ENCODE results near the gene RNF25.

Gene RNF25

DNA sequence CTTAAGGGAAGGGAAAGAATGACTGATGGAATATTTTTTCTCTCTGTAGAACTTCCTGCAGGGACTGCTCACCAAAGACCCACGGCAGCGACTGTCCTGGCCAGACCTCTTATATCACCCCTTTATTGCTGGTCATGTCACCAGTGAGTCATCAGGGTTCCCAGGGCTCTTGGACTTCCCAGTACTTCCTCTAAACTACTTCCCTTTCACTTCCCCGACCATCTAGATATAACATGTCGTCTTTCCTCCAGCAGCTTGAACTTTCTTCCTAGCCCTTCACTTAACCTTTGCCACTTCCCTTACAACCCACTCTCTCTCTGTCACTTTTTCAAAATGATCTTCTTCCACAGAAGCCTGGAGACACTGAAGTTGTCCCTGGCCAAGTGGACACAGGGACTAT is 7.3 kb upstream of the RNF25 start:
- DNase-seq (ENCODE audit: low read depth, low spot score), result no peak

DNA sequence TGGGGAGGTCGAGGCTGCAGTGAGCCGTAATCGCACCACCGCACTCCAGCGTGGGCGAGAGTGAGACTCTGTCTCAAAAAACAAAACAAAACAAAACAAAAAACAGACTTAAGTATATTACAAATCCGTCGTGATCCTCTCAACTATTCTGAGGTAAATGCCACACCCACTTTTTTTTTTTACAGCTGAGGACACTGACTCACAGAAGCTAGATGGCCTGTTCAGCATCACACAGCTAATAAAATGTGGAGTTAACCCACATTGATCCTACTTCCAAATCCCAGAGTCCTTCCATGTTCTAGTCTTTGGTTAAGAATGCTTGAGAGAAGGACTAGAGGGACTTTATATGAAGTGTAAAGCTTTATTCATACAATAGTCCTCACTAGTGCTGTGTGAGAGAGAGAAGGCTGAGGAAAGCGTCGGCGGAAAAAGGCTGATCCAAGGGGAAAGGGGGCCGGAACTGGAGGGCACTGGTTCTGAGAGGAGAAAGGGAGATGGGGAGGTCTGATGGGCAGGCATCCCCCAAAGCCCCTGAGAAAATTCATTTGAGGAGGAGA is 627 bp downstream of the RNF25 start:
- no peak for DNase-seq (ENCODE audit: low read depth, low spot score)

DNA sequence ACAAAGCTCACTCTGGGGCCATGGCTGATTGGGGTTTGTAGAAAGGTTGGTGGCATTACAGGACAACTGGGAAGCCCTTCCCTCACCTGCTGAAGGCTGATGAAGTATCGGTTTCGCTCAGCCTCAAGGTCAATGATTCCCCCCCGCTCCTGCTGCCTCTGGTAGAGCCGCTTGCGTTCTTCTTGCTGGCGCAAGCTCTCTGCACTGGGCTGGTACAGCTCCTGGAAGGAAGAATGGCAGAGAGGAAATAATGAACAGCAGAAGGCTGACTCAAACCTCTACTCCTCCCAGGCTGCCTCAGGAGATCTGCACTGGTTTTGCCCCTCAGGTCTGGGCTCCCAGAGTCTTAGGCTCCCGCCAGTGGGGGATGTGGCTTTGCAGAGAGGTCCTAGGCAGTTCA is 7.1 kb downstream of the RNF25 start:
- no peak for DNase-seq (ENCODE audit: low read depth, low spot score)

DNA sequence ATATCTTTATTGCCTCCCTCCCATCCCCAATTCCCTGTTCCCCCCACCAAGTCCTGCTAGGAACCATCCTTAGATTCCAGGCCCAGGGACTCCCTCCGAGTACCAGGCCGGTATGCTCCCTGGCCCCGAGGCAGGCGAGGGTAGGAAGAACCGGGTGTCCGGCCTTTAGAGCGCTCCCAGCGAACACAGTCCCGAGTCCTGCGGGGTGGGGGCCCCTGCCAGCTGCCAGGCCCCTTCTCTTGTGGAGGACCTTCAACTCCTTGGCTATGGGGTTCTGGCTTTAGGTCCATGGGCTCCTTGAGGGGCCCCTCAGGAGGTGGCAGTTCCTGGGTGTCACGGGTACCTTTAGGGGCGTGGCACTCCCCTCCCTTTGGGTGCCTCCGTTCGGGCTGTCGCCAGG is 7.9 kb downstream of the RNF25 start:
- DNase-seq (ENCODE audit: low read depth, low spot score), result no peak

DNA sequence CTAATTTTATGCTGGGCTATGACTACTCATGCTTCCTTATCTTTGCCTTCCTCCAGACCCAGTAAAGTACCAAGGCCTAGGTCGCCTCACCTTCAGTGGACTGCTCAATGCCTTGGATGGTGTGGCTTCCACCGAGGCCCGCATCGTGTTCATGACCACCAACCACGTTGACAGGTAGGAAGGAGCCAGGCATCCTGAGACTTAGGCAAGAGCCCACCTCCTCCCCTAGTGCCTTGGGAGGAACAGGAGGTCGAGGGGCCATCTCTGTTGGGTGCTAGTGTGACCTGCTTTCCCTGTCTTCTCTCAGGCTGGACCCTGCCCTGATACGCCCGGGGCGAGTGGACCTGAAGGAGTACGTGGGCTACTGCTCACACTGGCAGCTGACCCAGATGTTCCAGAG is 9.0 kb downstream of the RNF25 start:
- no peak for DNase-seq (ENCODE audit: low read depth, low spot score)

DNA sequence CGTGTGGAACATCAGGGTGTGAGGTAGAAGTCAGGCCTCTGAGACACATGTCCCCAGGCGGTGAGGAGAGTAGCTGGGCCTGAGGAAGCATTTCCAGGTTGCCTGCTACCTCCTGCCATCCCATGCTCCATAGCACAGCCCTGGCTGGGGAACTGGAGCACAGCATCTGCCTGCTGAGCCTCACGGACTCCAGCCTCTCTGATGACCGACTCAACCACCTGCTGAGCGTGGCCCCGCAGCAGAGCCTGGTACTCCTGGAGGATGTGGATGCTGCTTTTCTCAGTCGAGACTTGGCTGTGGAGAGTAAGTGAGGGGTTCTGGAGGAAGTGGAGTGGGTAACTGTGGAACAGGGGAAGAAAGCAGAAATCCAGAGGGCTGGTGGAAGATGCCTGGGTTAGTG is 9.4 kb downstream of the RNF25 start:
- no peak for DNase-seq (ENCODE audit: low read depth, low spot score)

DNA sequence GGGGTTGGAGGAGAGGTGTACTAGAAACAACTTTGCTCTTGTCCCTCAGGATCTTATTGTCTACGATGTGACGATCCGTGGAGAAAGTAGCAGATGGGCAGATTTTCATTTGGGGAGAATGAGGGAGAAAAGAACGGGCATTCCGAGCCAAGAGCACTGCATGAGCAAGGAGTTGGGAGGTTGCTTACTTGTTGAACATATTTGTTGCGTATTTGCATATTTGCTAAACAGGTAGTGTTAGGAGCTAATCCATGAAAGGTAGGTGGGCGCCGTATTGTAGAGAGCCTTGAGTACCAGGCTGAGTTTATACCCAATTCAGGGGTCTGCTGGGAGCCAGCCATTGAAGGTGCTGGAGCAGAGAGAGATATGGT is 11.8 kb downstream of the RNF25 start:
- no peak for DNase-seq (ENCODE audit: low read depth, low spot score)

DNA sequence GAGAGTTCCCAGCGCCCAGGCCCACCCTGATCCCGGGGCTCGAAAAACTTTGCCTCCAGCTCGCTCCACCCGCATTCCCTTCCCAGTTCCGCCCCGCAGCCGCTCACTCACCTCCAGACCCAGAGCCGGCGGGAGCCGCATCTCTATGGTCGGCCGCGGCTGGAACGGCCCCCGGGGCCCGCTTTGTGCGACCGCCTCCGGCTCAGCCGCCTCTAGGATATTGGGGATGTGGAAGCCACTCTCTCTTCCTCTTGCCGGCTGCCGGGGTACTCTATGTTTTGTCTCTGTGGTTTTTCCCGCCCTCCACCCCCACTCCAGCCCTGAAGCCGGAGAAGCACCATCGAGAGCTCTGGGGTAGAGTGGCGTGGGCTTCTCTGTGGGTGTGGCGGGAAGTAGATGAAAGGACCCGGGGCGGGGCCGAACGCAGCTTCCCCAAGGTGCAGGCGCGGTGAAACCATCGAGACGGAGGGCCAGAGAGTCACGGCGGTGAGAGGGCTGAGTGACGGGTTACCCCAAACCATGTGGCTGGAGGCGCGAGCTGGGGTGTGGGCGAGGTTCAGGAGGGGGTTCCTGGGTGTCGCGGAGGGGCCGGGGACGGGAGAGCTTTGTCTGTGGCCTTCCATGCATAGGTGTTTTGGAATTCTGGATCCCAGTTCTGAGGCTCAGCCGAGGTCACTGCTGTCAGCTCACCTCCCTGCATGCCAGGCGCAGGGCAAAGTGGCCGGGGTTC is 12.4 kb downstream of the RNF25 start, which contains the start of the genes BCS1L and ZNF142:
Gene BCS1L (plus strand): TSS at position 426 of the 730 bp plus-strand sequence. CDS start 1,305 bp downstream, outside the sequence.
Gene ZNF142 (minus strand): TSS at position 366 of the 730 bp plus-strand sequence. CDS start 3,194 bp downstream, outside the sequence.
- peak; percentile 91 for DNase-seq (ENCODE audit: low read depth, low spot score)

DNA sequence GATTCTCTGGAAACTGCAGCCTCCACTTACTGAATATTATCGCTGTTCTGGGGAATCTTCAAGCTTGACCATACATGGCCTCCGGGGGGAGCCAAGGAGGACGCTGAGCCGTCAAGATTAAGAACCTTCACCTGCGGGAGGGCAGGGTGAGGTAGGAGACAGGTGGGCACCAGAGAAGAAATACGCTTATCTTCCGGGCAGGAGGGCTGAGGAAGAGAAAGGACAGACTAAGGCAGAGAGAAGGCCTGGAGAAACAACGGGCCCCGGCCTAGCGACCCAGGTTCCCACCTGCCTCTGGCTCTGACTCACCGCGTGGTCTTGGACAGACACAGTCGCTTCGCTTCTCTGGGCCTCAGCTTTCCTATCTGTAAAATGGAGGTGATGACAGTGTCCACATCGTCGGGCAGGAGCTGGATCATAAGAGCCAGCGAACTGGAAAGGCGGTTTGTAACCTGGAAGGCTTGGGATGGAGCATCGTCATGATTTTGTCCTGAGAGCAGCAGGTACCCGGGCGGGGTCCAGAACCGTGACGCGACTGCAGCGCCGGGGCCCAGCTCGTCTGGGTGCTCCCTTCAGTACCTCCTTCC is 13.0 kb downstream of the RNF25 start:
- DNase-seq (ENCODE audit: low read depth, low spot score), result no peak

DNA sequence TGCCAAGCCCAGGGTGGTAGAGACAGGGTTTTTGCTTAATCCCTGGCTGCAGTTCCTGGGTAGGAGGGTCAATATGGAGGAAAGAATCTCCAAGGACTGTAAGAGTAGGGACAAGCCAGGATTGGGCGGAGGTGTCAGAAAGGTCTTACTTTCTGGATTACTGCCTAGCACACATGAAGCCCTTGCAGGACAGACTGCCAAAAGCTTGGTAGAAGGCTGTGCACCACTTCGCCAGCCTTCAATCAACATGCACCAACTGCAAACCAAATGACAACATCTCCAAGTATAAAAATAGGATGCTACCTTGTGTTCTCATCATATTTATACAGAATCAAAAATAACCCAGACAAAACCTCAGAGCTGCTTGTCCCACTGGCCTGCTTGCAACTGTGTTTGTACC is 16.1 kb downstream of the RNF25 start:
- no peak for DNase-seq (ENCODE audit: low read depth, low spot score)

DNA sequence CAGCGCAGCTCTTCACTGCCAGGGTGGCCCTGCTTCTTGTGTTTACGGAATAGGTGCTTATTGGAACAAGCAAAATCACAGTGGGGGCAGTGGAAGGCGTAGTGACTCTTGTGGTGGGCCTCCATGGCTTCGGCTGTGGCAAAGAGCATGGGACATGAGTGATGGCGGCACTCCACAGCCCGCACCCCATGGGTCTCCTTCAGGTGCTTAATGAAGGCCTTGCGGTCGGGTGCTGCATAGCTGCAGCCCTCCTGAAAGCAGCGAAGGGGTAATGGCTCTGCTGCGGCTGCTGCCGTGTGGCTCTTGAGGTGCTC is 23.1 kb downstream of the RNF25 start:
- no peak for DNase-seq (ENCODE audit: low read depth, low spot score)

DNA sequence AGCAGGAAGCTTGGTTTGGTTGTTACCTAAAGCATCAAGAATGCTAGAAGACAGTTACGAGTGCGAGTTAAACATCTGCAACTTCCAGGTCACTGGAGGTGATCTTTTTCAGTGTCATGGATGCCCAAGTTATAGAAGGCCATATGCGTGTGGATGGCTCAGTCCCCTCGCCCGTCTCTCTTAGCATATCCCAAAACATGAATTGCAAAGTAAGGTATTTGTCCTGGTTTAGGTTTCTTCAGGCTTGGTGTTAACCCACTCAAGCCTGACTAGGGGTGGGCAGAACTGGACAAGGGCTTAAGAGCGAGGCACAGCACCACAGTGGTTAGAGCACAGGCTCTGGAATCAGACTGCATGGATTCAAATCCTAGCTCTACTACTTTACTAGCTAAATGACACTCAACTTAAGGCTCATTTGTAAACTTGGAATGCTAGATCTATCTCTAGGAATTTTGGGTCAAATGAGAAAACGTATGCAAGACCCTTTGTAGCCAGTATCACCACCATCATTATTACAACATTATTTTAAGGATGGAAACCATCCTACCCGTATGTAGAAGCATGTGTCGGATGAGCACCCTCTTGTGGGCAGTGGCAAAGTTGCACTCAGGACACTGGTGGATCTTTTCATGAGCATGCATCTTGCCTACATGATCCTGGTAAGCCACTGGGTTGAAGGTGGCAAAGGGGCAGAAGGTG is 23.6 kb downstream of the RNF25 start:
- no peak for DNase-seq (ENCODE audit: low read depth, low spot score)

DNA sequence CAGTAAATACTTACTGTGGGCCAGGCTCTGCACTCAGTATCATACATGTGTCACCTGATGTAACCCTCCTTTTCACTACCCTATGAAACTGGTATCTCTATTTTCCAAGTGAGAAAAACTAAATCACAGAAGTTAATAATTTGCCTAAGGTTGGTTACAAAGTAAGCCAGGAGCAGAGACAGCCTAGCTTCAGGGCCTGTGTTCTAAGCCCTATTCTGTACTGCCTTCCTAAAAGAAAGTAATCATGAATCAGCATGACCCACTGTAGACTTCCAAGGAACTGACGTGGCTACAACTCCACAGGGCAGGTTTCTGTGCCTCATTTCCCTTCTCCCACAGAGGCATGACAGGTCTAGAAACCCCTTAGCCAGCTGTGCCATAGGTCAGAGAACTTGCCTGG is 26.7 kb downstream of the RNF25 start:
- DNase-seq (ENCODE audit: low read depth, low spot score), result no peak

DNA sequence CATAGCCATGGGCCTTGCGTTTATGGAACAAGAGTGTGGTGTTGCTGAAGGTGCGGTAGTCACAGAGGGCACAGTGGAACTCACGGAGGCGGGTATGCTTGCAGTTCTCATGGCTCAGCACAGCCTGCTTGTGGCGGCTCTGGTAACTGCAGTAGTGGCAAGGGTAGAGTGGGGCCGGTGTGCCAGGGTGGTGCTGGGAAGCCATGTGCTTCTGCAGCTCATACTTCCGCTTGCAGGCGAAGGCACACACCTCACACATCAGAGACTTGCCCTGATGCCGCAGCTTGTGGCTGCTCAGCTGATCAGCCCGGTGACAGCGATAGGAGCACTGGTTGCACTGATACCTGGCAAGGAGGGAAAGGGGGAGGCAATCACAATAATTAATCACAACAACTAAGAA is 27.1 kb downstream of the RNF25 start:
- no peak for DNase-seq (ENCODE audit: low read depth, low spot score)

DNA sequence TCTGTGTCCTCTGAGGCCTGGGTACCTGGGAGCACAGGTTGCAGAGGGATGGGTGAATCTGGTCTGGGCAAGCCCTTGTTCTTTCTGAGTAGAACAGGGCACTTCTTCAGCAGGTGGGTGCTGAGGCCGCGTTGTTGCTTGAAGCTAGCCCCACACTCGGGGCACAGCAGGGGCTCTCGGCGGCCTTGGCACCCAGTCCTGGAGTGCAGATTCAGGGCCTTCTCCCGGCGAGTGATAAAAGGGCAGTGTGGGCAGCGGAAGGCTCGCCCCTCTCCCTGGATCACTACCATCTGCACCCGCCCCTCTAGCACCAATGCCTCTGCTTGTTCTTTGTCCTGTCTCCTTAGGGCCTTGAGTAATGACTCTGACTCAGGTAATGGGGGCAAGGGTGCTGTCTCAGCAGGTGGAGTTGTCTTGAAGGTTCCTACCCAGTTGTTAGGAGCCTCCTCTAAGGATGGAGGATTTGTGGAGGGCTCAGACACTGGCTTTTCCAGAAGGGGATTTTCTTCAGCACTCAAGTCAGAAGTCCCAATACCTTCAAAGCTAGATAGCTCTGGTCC is 28.0 kb downstream of the RNF25 start:
- no peak for DNase-seq (ENCODE audit: low read depth, low spot score)

DNA sequence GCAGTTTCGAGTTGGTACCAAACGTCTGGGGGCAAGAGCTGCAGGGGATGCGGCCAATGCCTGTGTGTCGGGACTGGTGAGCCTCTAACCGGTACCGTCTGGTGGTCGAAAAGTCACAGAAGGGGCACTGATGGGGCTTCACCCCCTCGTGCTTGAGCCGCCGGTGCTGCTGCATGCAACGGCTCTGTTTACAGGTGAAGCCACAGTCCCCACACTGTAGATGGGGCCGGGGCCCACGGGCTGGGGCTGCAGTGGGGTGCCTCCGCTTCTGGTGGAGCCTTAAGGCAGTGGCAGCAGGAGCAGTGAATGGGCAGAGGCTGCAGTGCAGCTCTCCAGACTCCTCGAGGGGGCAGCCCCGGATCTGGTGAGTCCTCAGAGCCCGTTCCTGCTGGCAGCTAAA is 29.0 kb downstream of the RNF25 start:
- no peak for DNase-seq (ENCODE audit: low read depth, low spot score)

DNA sequence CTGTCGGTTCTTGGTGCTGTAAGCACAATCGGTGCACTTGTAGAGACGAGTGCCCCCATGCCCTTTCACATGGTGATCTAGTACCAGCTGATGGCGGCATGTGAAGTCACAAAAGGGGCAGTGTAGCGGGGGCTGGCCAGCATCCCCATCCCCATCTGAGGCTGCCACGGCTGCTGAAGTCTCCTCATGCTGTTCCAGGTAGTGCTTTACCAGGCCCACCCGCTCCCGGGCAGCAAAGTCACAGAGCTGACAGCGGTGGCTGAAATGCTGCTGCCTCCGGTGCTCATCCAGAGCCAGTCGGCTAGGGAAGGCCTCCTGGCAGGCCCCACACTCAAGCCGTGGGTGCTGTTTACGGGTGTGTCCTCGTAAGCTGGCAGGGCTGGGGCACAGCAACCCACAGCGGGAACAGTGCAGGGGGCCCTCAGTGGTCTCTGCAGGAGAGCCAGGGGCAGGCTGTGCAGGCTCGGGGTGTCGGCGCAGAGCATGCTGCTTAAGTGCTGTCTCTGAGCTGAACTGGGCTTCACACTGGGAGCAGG is 29.6 kb downstream of the RNF25 start:
- no peak for DNase-seq (ENCODE audit: low read depth, low spot score)

DNA sequence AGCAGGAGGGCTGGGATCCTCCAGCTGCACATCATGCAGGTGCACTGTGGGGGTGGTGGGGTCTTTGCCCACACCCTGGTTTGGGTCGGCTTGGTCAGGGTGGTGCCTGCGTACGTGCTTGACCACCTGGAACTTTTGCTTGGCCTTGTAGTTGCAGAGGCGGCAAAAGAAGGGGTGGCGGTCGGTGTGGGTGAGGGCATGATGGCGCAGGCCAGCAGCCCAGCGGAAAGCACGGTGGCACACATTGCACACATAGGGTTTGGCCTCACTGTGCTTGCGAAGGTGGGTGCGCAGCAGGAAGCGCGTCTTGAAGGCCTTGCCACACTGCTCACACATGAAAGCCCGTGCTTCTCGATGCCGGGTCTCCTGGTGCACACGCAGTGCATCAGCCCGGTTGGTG is 33.4 kb downstream of the RNF25 start:
- DNase-seq (ENCODE audit: low read depth, low spot score), result no peak

DNA sequence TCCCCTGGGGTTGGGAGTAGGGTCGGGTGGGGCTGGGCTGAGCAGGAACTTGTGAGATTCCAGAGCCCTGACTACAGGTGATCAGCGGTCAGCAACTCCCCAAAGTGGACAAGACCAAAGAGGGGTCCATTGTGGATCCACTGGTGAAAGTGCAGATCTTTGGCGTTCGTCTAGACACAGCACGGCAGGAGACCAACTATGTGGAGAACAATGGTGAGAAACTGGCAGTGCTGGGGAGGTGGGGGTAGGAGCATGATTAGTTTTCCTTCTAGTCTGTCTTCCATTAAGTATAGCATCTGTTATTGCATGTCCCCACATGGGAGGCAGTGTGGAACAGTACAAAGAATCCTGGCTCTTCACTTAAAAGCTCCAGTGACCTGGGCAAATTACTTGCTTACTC is 36.1 kb downstream of the RNF25 start:
- DNase-seq (ENCODE audit: low read depth, low spot score), result no peak

DNA sequence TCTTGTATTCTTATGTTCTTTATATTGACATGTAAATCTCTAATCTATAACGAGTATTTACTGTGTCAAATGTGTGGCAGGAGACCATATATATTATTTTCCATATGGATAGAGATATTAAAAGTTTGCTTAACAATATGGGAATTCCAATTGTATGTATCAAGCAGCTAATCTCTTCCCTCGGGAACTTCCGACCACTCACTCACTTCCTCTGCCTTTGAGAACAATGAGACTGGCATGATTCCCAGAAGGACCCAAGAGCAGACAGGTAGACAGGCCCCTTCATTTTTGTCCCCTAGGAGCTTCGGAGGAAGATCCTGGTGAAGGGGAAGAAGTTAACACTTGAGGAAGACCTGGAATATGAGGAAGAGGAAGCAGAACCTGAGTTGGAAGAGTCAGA is 40.0 kb downstream of the RNF25 start:
- DNase-seq (ENCODE audit: low read depth, low spot score), result no peak

DNA sequence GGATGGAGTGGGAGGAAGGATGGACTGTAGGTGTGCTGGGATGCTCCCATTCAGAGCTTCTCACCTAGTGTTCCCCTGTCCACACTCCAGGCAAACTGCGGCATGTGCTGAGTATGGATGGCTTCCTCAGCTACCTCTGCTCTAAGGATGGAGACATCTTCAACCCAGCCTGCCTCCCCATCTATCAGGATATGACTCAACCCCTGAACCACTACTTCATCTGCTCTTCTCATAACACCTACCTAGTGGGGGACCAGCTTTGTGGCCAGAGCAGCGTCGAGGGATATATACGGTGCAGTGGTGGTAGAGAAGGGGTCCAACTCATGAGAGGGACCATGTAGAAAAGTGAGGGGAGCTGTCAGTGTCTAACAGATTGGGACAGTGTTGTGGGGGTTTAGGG is 43.9 kb downstream of the RNF25 start:
- DNase-seq (ENCODE audit: low read depth, low spot score), result no peak

DNA sequence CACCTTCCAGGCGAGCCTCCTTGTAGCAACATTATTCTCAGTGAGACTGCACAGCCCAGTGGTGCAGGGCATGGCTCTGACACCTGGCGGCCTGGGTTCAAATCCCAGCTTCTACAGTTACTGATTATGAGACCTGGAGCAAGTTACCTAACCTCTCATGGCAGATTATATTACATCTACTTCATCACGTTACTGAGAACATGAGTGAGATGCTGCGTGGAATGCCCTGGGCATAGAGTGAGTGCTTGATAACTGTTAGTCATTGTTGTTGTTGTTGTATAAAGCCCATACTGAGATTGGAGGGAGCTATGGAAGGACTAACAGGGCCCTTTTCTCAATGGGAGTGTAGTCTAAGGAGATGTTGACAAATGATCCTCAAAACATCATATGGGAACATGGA is 45.4 kb downstream of the RNF25 start:
- no peak for DNase-seq (ENCODE audit: low read depth, low spot score)
